SU-DHL-6 (cell line): ENCODE measurements around the gene WDR54.

Source experiments
- EZH2phosphoT487 ChIP-seq: fragments of 200-600 bp; sonication (generic), shearing (Covaris generic); conservative IDR thresholded peaks from 2 replicates; pipeline ENCODE4 v1.6.1; 2018; ENCODE audit warnings: mild to moderate bottlenecking, antibody characterized with exemption, low read length, moderate library complexity, mixed read lengths
- TF ChIP-seq, protein P1 (sequence below): fragments of 200-600 bp; sonication (generic); IDR thresholded peaks from one replicate; pipeline ENCODE4 v1.5.1; 2017; ENCODE audit warnings: antibody characterized with exemption, mild to moderate bottlenecking, low read length, moderate library complexity; ENCODE audit not compliant: insufficient read depth, poor library complexity, severe bottlenecking

- TF ChIP-seq, protein P1, sequence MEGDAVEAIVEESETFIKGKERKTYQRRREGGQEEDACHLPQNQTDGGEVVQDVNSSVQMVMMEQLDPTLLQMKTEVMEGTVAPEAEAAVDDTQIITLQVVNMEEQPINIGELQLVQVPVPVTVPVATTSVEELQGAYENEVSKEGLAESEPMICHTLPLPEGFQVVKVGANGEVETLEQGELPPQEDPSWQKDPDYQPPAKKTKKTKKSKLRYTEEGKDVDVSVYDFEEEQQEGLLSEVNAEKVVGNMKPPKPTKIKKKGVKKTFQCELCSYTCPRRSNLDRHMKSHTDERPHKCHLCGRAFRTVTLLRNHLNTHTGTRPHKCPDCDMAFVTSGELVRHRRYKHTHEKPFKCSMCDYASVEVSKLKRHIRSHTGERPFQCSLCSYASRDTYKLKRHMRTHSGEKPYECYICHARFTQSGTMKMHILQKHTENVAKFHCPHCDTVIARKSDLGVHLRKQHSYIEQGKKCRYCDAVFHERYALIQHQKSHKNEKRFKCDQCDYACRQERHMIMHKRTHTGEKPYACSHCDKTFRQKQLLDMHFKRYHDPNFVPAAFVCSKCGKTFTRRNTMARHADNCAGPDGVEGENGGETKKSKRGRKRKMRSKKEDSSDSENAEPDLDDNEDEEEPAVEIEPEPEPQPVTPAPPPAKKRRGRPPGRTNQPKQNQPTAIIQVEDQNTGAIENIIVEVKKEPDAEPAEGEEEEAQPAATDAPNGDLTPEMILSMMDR = no peak
- TF ChIP-seq EZH2phosphoT487 = no peak
Measured at GRCh38 chr2:74399785-74400184, 21.7 kb upstream of the WDR54 start.
